GM13977 (cell line): ENCODE measurements around the gene ARHGEF19.

Experiments
- DNase-seq: peaks from one replicate; pipeline ENCODE4 v3.0.0; 2012; ENCODE audit warnings: low spot score
- CTCF ChIP-seq: IDR thresholded peaks from 2 replicates; pipeline ENCODE4 v1.5.1; 2012; ENCODE audit warnings: mild to moderate bottlenecking, control low read depth; ENCODE audit not compliant: insufficient read depth; ENCODE audit errors: extremely low read depth, missing control alignments
- in situ Hi-C: fragments of 300-500 bp; cut with MboI; formaldehyde crosslinking; loops from one replicate; pipeline ENCODE4 v1.12.0; 2022; ENCODE audit warnings: low sequenced_read_pairs, low pct_unique_long_range_greater_than_20kb, mixed read lengths, inconsistent platforms; ENCODE audit not compliant: unreplicated experiment

The ARHGEF19 gene

GRCh38 chr1:16254263-16254928, 41.9 kb upstream of the ARHGEF19 start:
- in situ Hi-C loops = no loop called here
- no peak for TF ChIP-seq CTCF
- DNase-seq = no peak

DNA sequence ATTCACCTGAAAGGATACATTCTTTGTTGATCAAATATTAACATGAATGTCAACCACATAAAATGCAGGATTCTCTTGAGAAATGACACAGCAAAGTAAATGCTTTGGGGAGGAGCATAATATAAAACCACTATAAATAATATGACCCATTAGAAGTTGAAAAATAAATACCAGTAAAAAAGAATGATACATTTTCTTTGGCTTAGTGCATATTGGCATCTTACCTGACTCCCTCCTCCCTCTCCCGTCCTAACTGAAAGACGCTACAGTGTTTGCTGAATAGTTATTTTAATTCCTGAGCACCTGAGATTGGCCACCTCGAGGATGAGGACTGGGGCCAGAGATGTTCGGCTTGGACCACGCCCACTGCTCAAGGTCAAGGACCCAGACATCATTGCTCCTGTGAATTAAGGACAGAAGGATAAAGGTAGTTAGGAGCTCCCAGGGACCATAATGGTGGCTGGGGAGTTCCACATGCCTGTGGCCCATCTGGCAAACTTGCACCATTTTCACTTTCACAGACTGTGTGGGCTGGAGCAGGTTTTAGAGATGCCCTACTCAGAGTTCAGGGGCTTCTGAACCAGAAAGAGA, 41.0 kb upstream of the ARHGEF19 start:
- no peak for TF ChIP-seq CTCF
- DNase-seq = no peak
- in situ Hi-C loops = no loop called here

DNA sequence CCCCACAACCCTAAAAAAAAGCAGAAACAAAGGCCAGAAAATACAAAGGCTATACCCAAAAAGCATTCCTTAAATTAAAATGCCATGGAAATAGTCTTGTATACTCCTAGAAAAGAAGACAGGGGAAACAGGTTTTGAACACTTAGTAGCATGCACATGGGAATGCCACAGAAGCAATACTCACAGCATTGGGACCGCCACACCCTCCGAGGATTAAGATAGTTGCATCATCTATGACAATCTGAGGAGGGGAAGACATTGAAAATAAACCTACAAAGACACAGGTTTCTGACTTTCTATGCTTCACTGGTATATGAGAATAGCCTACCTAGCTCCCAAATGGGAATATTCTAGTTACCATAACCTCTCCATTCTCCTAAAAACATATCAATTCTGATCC, 40.5 kb upstream of the ARHGEF19 start:
- in situ Hi-C loops = no loop called here

DNA sequence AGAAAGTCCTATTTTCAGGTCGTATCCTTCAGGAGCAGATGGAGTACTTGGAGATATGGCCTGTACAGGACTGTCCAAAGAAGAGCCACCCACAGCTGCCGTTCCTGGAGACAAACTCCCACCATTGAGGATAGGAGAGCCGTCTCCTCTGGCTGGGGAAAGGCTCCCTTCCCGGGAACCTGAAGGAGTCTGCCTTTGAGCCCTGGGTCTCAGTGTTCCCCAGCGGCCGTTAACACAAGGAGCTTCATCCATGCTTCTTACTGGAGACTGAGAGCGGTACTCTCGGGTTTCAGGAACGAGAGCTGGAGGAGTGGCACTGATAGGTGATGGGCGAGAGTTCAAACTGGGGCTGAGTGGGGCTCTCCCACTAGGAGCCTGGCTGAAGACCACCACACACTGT, 38.9 kb upstream of the ARHGEF19 start:
- in situ Hi-C loops = no loop called here
- no peak for DNase-seq
- TF ChIP-seq CTCF = no peak

More for the DNA sequence above, 40.5 kb upstream of the ARHGEF19 start:
- DNase-seq = no peak
- no peak for TF ChIP-seq CTCF

GRCh38 chr1:16250524-16251251, 38.2 kb upstream of the ARHGEF19 start:
- DNase-seq = no peak
- in situ Hi-C loops = no loop called here
- TF ChIP-seq CTCF = no peak

- no peak for DNase-seq
- in situ Hi-C loops = loop anchor here (25.0 kb wide), 1 partner anchor 363 kb away; the partner anchor contains the start of gene NBPF1
- TF ChIP-seq CTCF = no peak
These were observed 37.3 kb upstream of the ARHGEF19 start for GRCh38 chr1:16249596-16250241.
